ENCODE results near the gene SHROOM3.

DNA sequence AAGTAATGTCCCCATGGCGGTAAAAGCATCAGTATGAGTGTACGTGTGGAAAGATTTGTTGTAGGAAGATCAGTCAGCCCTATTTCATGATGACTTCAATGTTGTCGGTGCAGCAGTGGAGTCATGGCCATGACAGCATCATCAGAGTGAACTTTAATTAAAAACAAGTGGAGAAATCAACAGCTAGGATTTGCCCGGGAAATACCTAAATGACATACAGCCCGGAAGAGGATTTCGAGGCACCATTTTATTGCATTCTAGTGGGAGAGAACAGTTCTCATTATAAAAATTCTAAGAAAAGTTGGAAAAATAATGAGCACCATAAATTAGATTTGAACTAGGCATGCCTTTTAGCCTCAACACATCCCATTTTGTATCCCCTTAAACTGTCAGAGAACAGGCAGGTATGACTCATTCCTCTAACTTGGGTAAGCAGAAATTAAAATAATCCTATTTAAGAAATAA is 170.1 kb downstream of the SHROOM3 start:
- TF ChIP-seq EZH2 (IDR thresholded peaks at IDR 0.05; ENCODE audit: borderline replicate concordance, insufficient read depth, low read depth, low read length, poor library complexity, severe bottlenecking) (no peak), CTCF (IDR thresholded peaks at IDR 0.05) (no peak)
